NCI-H748 treated with DMSO at 0.1 percent for 48 hours (cell line): ENCODE results near the gene MT1A.
"Not testable (repeated sequence)": the region's sequence is repeated elsewhere in the genome, so short reads cannot be mapped to it uniquely, and the experiment has no call there.

Experiments used
- DNase-seq: peaks from one replicate; lab custom pipeline; 2025; lab: John Stamatoyannopoulos, UW

The MT1A gene

DNA sequence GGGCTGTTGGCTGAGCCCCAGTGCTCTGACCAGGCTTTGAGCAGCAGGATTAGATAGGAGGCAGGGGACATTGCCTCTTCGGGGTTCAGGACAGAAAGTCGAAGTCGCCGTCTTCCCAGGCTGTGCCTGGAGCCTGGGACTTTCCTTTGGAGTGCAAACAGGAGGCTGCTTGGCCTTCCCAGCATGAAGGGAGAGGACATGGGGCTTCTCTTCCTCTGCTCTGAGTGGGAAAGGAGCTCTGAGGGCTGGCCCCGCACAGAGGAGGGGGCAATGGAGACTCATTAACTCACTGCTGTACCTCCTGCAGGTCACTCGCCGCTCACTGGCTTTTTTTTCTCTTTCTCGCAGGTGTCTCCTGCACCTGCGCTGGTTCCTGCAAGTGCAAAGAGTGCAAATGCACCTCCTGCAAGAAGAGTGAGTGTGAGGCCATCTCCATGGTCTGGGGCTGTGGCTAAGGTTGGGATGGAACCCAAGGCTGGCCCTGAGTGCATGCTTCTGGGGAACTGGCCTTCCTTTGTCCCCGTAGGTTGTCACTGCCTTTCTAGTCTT is 19.9 kb downstream of the MT1A start:
- no peak for DNase-seq

DNA sequence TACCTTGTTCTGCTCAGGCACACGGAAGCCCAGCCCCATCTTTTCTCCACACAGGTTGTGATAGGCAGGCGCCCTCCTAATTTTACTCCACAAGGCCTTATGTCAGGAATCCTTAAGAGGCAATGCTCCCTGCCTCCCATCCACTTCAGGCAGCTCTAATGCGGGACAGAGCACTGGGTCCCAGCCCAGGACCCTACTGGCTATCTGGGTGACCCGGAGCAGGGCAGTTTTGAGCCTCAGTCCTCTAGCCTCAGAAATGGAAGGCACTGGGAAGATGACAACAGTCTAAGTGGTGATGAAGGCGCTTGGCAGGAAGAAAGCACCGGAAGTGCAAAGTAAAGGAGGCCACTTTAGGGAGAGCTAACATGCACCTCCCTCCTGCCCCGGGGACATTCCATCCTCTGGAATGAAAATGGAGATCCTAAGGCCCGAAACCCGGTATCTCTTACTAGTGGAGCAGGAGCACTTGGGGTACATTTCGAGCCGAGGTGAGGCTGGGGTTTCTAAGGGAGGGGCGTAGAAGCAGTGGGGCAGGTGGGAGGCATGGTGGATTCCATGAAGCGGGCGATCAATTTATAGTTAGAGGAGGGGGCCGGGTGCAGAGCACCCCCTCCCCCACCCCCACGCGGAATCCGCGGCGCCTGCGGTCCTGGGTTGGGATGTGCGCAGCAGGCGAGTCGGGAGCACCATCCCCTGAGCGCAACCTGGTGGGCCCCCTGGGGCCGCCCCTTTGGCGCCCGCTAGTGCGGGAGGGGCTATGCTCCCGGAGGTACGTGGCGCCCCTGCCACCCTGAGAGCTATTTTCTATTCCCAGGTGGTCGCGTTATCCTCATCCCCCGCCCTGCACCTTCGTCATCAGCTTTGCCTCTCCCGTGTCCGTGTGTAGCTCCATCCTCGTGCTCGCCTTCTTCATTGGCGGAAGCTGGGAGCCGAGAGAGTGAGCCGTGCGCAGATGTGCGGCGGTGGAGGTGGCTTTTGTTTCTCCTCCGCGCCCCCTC is 24.2 kb downstream of the MT1A start:
- no peak for DNase-seq

GRCh38 chr16:56664506-56664905 is 26.0 kb downstream of the MT1A start:
- no peak for DNase-seq

- DNase-seq: not testable (repeated sequence)
These were observed 27.1 kb downstream of the MT1A start for GRCh38 chr16:56665286-56666261.

DNA sequence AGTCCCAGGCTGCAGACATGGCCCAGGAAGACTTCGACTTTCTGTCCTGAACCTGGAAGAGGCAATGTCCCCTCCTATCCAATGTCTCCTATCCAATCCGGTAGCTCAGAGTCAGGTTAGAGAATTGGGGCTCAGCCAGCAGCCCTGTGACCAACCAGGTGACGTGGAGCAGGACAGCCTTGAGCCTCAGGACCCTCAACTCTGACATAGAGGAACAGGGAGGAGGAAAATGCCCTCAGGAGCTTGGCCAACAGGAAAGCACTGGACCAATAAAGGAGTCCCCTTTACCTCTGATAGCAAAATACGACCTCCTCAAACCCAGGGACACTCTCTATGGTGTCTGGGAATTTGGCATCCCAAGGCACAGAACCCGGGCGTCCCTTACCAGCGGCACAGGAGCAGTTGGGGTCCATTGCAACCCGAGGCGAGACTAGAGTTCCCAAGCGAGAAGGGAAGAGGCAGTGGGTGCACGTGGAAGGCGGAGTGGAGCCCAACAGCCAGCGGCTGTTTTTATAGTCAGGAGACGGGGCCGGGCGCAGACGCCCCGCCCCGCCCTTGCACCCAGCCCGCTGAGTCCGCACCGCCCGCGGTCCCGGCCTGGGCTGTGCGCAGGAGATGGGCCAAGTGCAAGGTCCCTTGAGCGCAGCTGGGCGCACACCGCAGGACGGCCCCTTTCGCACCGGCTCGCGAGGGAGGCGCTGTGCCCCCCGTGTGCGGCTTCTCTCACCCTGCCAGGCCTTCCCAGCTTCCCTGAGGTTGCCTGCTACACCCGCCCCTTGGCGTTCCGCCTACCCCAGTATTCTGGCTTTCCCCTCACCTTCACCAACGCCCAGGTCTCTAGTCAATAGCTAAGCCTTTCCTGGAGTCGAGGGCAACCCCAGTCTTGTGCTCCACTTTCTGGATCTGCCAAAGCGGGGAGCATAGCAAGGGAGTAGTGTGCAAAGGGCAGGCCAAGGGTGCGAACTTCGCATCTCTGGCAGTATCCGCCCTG is 29.4 kb downstream of the MT1A start, which contains the start of gene MT1G:
Gene MT1G (minus strand): TSS at position 485 of the 991 bp plus-strand sequence. CDS start 72 bp downstream, at position 413.
- no peak for DNase-seq

GRCh38 chr16:56669005-56669839 is 30.8 kb downstream of the MT1A start, which contains the start of gene MT1H:
Gene MT1H (plus strand): TSS chr16:56669814. CDS start chr16:56669885, 71 bp downstream.
- no peak for DNase-seq

- DNase-seq: no peak
These were observed 31.6 kb downstream of the MT1A start for GRCh38 chr16:56669840-56670619.

GRCh38 chr16:56670620-56670934 is 32.1 kb downstream of the MT1A start:
- DNase-seq: no peak

- DNase-seq: not testable (repeated sequence)
These were observed 33.2 kb downstream of the MT1A start for GRCh38 chr16:56671691-56672090.

GRCh38 chr16:56672171-56672570 is 33.7 kb downstream of the MT1A start:
- not testable (repeated sequence) for DNase-seq

- DNase-seq: no peak
These were observed 34.5 kb downstream of the MT1A start for GRCh38 chr16:56672761-56673536.

DNA sequence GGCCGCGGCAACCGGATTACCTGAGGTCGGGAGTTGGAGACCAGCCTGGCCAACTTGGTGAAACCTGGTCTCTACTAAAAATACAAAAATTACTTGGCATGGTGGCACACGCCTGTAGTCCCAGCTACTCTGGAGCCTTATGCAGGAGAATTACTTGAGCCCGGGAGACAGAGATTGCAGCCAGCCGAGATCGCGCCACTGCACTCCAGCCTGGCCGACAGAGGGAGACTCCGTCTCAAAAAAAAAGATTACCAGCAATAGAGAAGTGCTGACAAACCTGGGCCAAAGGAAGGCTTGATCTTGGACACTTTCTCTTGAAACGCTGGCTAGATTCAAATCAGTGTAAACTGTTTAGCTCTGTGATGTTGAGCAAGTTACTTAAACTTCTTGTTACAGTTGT is 35.5 kb downstream of the MT1A start:
- DNase-seq: no peak

GRCh38 chr16:56674570-56674969 is 36.1 kb downstream of the MT1A start:
- not testable (repeated sequence) for DNase-seq

GRCh38 chr16:56675685-56676210 is 37.3 kb downstream of the MT1A start:
- DNase-seq: no peak

DNA sequence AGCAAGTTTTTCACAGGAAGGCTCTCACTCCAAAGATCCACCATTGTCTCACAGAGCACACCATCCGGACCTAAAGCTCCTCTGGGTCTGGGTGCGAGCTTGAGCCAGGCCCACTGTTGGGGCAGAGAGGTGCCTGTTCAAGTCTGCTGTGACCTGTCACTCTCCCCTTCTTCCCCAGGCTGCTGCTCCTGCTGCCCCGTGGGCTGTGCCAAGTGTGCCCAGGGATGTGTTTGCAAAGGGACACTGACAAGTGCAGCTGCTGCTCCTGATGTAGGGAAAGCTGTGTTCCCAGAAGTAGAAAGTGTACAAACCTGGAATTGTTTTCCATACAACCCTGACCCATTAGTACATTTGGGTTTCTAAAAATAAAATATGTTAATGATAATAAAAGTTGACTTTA is 39.0 kb downstream of the MT1A start:
- no peak for DNase-seq

GRCh38 chr16:56679078-56679730 is 40.7 kb downstream of the MT1A start:
- no peak for DNase-seq

DNA sequence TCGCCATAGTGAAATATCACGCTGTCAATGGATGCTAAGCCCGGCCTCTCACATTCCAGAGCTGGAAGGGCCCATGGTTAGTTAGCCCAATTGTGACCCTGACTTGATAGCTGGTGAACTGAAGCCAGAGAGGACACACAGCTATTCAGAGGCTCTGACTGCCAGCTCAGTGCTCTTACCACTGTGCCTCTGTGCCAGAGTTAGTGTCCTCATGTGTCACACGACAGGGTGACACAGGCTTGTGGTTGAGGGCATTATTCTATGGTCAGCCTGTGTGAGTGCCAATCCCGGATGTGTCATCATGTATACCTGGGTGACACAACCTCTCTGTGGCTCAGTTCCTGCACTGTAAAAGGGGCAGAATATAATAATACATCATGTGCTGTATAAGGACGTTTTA is 41.4 kb downstream of the MT1A start:
- DNase-seq: no peak
